ENCODE results near the gene DIP2C.
"Not testable (repeated sequence)": the region's sequence is repeated elsewhere in the genome, so short reads cannot be mapped to it uniquely, and the experiment has no call there.

The DIP2C gene

GRCh38 chr10:550665-551372 lies 138.6 kb downstream of the DIP2C start:
- DNase-seq = no peak

- no peak for DNase-seq
Measured at GRCh38 chr10:549391-549790, 140.1 kb downstream of the DIP2C start.

GRCh38 chr10:548238-548901 lies 141.1 kb downstream of the DIP2C start:
- no peak for DNase-seq

- no peak for DNase-seq
Measured at GRCh38 chr10:547591-548081, 141.8 kb downstream of the DIP2C start.

GRCh38 chr10:546971-547590 lies 142.4 kb downstream of the DIP2C start:
- DNase-seq = no peak

GRCh38 chr10:546451-546850 lies 143.0 kb downstream of the DIP2C start:
- DNase-seq = no peak

GRCh38 chr10:543862-544822 lies 145.3 kb downstream of the DIP2C start:
- no peak for DNase-seq

- no peak for DNase-seq
Measured at GRCh38 chr10:543131-543530, 146.3 kb downstream of the DIP2C start.

- peak; percentile 74 for DNase-seq
Measured at GRCh38 chr10:541750-542371, 147.6 kb downstream of the DIP2C start.

- DNase-seq = no peak
Measured at GRCh38 chr10:541041-541440, 148.4 kb downstream of the DIP2C start.

- no peak for DNase-seq
Measured at GRCh38 chr10:538895-539294, 150.6 kb downstream of the DIP2C start.

GRCh38 chr10:536935-537334 lies 152.5 kb downstream of the DIP2C start:
- no peak for DNase-seq

- no peak for DNase-seq
Measured at GRCh38 chr10:536371-536925, 153.0 kb downstream of the DIP2C start.

- no peak for DNase-seq
Measured at GRCh38 chr10:535952-536351, 153.5 kb downstream of the DIP2C start.

GRCh38 chr10:535051-535450 lies 154.4 kb downstream of the DIP2C start:
- no peak for DNase-seq

- DNase-seq = no peak
Measured at GRCh38 chr10:534047-534566, 155.4 kb downstream of the DIP2C start.

GRCh38 chr10:533611-534010 lies 155.9 kb downstream of the DIP2C start:
- no peak for DNase-seq

- no peak for DNase-seq
Measured at GRCh38 chr10:533186-533585, 156.3 kb downstream of the DIP2C start.

GRCh38 chr10:532331-532730 lies 157.1 kb downstream of the DIP2C start:
- not testable (repeated sequence) for DNase-seq

GRCh38 chr10:531541-531940 lies 157.9 kb downstream of the DIP2C start:
- no peak for DNase-seq

- DNase-seq = no peak
Measured at GRCh38 chr10:530717-531116, 158.8 kb downstream of the DIP2C start.

Measured in NCI-H1436 (cell line).